HTR-8/SVneo (cell line): ENCODE measurements around the gene ZNF432.
A peak's percentile ranks its signal among the peaks of the same experiment; 100 is the strongest.
"Not testable (repeated sequence)": the region's sequence is repeated elsewhere in the genome, so short reads cannot be mapped to it uniquely, and the experiment has no call there.

Source experiments
- DNase-seq: peaks from one replicate; pipeline ENCODE4 v3.0.0; 2011; ENCODE audit warnings: low spot score, mixed read lengths; ENCODE audit not compliant: insufficient read length
- FAIRE-seq: peaks from 2 replicates; lab custom pipeline; 2011; peaks lifted over from hg19 to GRCh38; lab: Jason Lieb, UNC

Gene ZNF432

GRCh38 chr19:52048555-52049501 lies at the start of gene ZNF432:
TSS of gene ZNF432 (minus strand) at chr19:52048838. CDS start at chr19:52046868, 1,970 bp downstream.
- FAIRE-seq = no peak

GRCh38 chr19:52096416-52096815 lies 47.8 kb upstream of the ZNF432 start:
- not testable (repeated sequence) for DNase-seq, FAIRE-seq

More at GRCh38 chr19:52048555-52049501, at the start of gene ZNF432:
- peak; percentile 84 for DNase-seq

- DNase-seq (peak; percentile 81), FAIRE-seq (peak; percentile 55)
These were observed 46.8 kb upstream of the ZNF432 start, which contains the start of gene ZNF841 for GRCh38 chr19:52095172-52096014. TSS of gene ZNF841 (minus strand) at chr19:52095765. CDS start at chr19:52084801, 10,964 bp downstream.

- DNase-seq = no peak
- no peak for FAIRE-seq
These were observed 46.0 kb upstream of the ZNF432 start for GRCh38 chr19:52094526-52095130.

GRCh38 chr19:52086481-52086880 lies 37.8 kb upstream of the ZNF432 start:
- DNase-seq = no peak
- FAIRE-seq = no peak

GRCh38 chr19:52070496-52070895 lies 21.9 kb upstream of the ZNF432 start:
- FAIRE-seq = peak; percentile 92
- DNase-seq = no peak

GRCh38 chr19:52069653-52070052 lies 21.0 kb upstream of the ZNF432 start:
- DNase-seq (no peak), FAIRE-seq (no peak)

- DNase-seq (no peak), FAIRE-seq (no peak)
These were observed 17.7 kb upstream of the ZNF432 start for GRCh38 chr19:52066258-52066863.

- no peak for FAIRE-seq
These were observed 16.8 kb upstream of the ZNF432 start for GRCh38 chr19:52065399-52065798.

GRCh38 chr19:52056480-52056879 lies 7.8 kb upstream of the ZNF432 start:
- FAIRE-seq, DNase-seq: not testable (repeated sequence)

More at GRCh38 chr19:52065399-52065798, 16.8 kb upstream of the ZNF432 start:
- no peak for DNase-seq

GRCh38 chr19:52051736-52052135 lies 3.1 kb upstream of the ZNF432 start:
- not testable (repeated sequence) for FAIRE-seq, DNase-seq

- FAIRE-seq = no peak
- no peak for DNase-seq
These were observed 9.5 kb downstream of the ZNF432 start for GRCh38 chr19:52039169-52039568.

- FAIRE-seq = no peak
These were observed 14.4 kb downstream of the ZNF432 start for GRCh38 chr19:52034051-52034728.

GRCh38 chr19:52028780-52029123 lies 19.9 kb downstream of the ZNF432 start:
- DNase-seq (no peak), FAIRE-seq (no peak)

More at GRCh38 chr19:52034051-52034728, 14.4 kb downstream of the ZNF432 start:
- DNase-seq = no peak

- FAIRE-seq (peak; percentile 51), DNase-seq (peak; percentile 84)
These were observed 20.4 kb downstream of the ZNF432 start, which contains the start of gene ZNF614 for GRCh38 chr19:52028027-52028779. TSS of gene ZNF614 (minus strand) at chr19:52028379. CDS start at chr19:52025745, 2,634 bp downstream.

GRCh38 chr19:52026255-52026990 lies 22.2 kb downstream of the ZNF432 start:
- FAIRE-seq, DNase-seq: not testable (repeated sequence)

- not testable (repeated sequence) for FAIRE-seq, DNase-seq
These were observed 24.2 kb downstream of the ZNF432 start for GRCh38 chr19:52024478-52024877.

GRCh38 chr19:52022193-52022592 lies 26.4 kb downstream of the ZNF432 start:
- DNase-seq = no peak
- FAIRE-seq = no peak
